Upper lobe of left lung (tissue), 4 donors: Measurements from ENCODE around the gene MYO16.

ENCODE experiments used
- EP300 ChIP-seq, 4 donors: sonication (generic); formaldehyde crosslinking; IDR thresholded peaks; one replicate each; pipeline ENCODE4 v1.5.1; 2017; ENCODE audit warnings: antibody characterized with exemption in 4 of 4, control low read depth in 2 of 4
- POLR2A ChIP-seq, 4 donors: fragments of 450-650 bp; IDR thresholded peaks; one replicate each; pipeline ENCODE4 v1.5.1; 2016 to 2017; ENCODE audit warnings: antibody characterized with exemption in 4 of 4, mild to moderate bottlenecking in 2 of 4
- TF ChIP-seq, protein P1 (sequence below), 6 experiments: fragments of 450-650 bp in 4 of 6; fragments of 200-600 bp in 2 of 6; sonication (generic) in 2 of 6; IDR thresholded peaks; one replicate each; pipeline ENCODE4 v1.5.1; 2016 to 2019; ENCODE audit warnings: antibody characterized with exemption in 6 of 6

GRCh38 chr13:109166804-109167203, 537.4 kb downstream of the MYO16 start:
- TF ChIP-seq, protein P1, sequence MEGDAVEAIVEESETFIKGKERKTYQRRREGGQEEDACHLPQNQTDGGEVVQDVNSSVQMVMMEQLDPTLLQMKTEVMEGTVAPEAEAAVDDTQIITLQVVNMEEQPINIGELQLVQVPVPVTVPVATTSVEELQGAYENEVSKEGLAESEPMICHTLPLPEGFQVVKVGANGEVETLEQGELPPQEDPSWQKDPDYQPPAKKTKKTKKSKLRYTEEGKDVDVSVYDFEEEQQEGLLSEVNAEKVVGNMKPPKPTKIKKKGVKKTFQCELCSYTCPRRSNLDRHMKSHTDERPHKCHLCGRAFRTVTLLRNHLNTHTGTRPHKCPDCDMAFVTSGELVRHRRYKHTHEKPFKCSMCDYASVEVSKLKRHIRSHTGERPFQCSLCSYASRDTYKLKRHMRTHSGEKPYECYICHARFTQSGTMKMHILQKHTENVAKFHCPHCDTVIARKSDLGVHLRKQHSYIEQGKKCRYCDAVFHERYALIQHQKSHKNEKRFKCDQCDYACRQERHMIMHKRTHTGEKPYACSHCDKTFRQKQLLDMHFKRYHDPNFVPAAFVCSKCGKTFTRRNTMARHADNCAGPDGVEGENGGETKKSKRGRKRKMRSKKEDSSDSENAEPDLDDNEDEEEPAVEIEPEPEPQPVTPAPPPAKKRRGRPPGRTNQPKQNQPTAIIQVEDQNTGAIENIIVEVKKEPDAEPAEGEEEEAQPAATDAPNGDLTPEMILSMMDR (IDR thresholded peaks at IDR 0.05), result no peak
- no peak for TF ChIP-seq EP300 (IDR thresholded peaks at IDR 0.05)
- no peak for TF ChIP-seq POLR2A (IDR thresholded peaks at IDR 0.05)
